HEK293 (cell line): ENCODE data around the gene ITSN1.

Source experiments
- CTCF ChIA-PET: fragments of 350-600 bp; formaldehyde crosslinking; extraction: SDS; loops from one replicate; lab custom pipeline; 2021; ENCODE audit warnings: antibody characterized with exemption; lab: Yijun Ruan, JAX
- POLR2A ChIA-PET: fragments of 300-600 bp; formaldehyde crosslinking; extraction: SDS; loops from one replicate; lab custom pipeline; 2020; ENCODE audit warnings: antibody characterized with exemption, inconsistent platforms; lab: Yijun Ruan, JAX
- H3K27ac ChIP-seq: fragments of 200-500 bp; sonication (Bioruptor generic); 2 replicates; pipeline ENCODE4 v1.5.1; 2014; ENCODE audit warnings: low read depth, low read length, control low read depth, inconsistent platforms; ENCODE audit errors: extremely low read depth
- H3K36me3 ChIP-seq, 2 experiments: fragments of 200-500 bp in 1 of 2; sonication (Bioruptor generic) in 1 of 2; 1 replicate in 1 of 2; 2 replicates in 1 of 2; pipeline ENCODE4 v1.5.1; 2014 to 2017; ENCODE audit warnings: inconsistent platforms in 2 of 2, low read length in 2 of 2; ENCODE audit not compliant: control insufficient read depth in 2 of 2, insufficient read depth in 1 of 2
- H3K4me1 ChIP-seq: fragments of 200-500 bp; sonication (Bioruptor generic); 2 replicates; pipeline ENCODE4 v1.5.1; 2014; ENCODE audit warnings: mild to moderate bottlenecking, low read length, inconsistent platforms; ENCODE audit not compliant: control insufficient read depth, insufficient read depth
- H3K4me3 ChIP-seq: 2 replicates; pipeline ENCODE4 v1.5.1; 2011; ENCODE audit warnings: low read depth, mild to moderate bottlenecking, control low read depth, low read length, moderate library complexity
- H3K9me3 ChIP-seq: fragments of 200-500 bp; sonication (Bioruptor generic); 2 replicates; pipeline ENCODE4 v1.5.1; 2014; ENCODE audit warnings: low read depth, low read length, inconsistent platforms; ENCODE audit not compliant: control insufficient read depth, insufficient read depth
- GLI2 ChIP-seq: fragments of 450-650 bp; formaldehyde crosslinking; IDR thresholded peaks from 2 replicates; pipeline ENCODE4; 2017; ENCODE audit warnings: missing biosample characterization, missing genetic modification characterization, low read depth, borderline replicate concordance
- IKZF3 ChIP-seq: fragments of 450-650 bp; IDR thresholded peaks from 2 replicates; pipeline ENCODE4 v1.5.0; 2018; ENCODE audit warnings: missing biosample characterization, mild to moderate bottlenecking, missing genetic modification characterization, moderate library complexity
- KLF10 ChIP-seq: fragments of 450-650 bp; IDR thresholded peaks from 2 replicates; pipeline ENCODE4 v1.5.1; 2018; ENCODE audit warnings: missing biosample characterization, mild to moderate bottlenecking, missing genetic modification characterization
- ZBTB8A ChIP-seq: fragments of 450-650 bp; formaldehyde crosslinking; IDR thresholded peaks from 2 replicates; pipeline ENCODE4 v1.5.1; 2016; ENCODE audit warnings: missing biosample characterization, missing genetic modification characterization
- ZNF112 ChIP-seq: fragments of 450-650 bp; formaldehyde crosslinking; IDR thresholded peaks from 2 replicates; pipeline ENCODE4 v1.5.0; 2017; ENCODE audit warnings: missing biosample characterization, missing genetic modification characterization
- ZNF157 ChIP-seq: fragments of 450-650 bp; formaldehyde crosslinking; IDR thresholded peaks from 2 replicates; pipeline ENCODE4 v1.5.1; 2016; ENCODE audit warnings: missing biosample characterization, missing genetic modification characterization
- ZNF184 ChIP-seq: fragments of 450-650 bp; IDR thresholded peaks from 2 replicates; pipeline ENCODE4 v1.5.1; 2018; ENCODE audit warnings: missing biosample characterization, mild to moderate bottlenecking, missing genetic modification characterization
- ZNF530 ChIP-seq: fragments of 450-650 bp; formaldehyde crosslinking; IDR thresholded peaks from 2 replicates; pipeline ENCODE4 v1.5.1; 2016; ENCODE audit warnings: low read depth, missing biosample characterization, missing genetic modification characterization
- ZNF623 ChIP-seq: fragments of 450-650 bp; formaldehyde crosslinking; IDR thresholded peaks from 2 replicates; pipeline ENCODE4 v1.5.1; 2016; ENCODE audit warnings: missing biosample characterization, missing genetic modification characterization
- ZNF707 ChIP-seq: fragments of 450-650 bp; formaldehyde crosslinking; IDR thresholded peaks from 2 replicates; pipeline ENCODE4 v1.5.1; 2016; ENCODE audit warnings: missing biosample characterization, missing genetic modification characterization
- ZNF747 ChIP-seq: fragments of 450-650 bp; formaldehyde crosslinking; IDR thresholded peaks from 2 replicates; pipeline ENCODE4 v1.5.1; 2016; ENCODE audit warnings: missing biosample characterization, missing genetic modification characterization
- TF ChIP-seq, protein P1 (sequence below): fragments of 450-650 bp; formaldehyde crosslinking; IDR thresholded peaks from 2 replicates; pipeline ENCODE4 v1.5.1; 2016; ENCODE audit warnings: missing biosample characterization, missing genetic modification characterization
- TF ChIP-seq, protein P2 (sequence below): fragments of 450-650 bp; formaldehyde crosslinking; IDR thresholded peaks from 2 replicates; pipeline ENCODE4 v1.5.1; 2016; ENCODE audit warnings: missing biosample characterization, missing genetic modification characterization, low read depth
- TF ChIP-seq, protein P3 (sequence below): fragments of 450-650 bp; formaldehyde crosslinking; IDR thresholded peaks from 2 replicates; pipeline ENCODE4 v1.5.0; 2017; ENCODE audit warnings: missing biosample characterization, missing genetic modification characterization, borderline replicate concordance
- TF ChIP-seq, protein P4 (sequence below): fragments of 450-650 bp; formaldehyde crosslinking; IDR thresholded peaks from 2 replicates; pipeline ENCODE4 v1.5.1; 2016; ENCODE audit warnings: missing biosample characterization, missing genetic modification characterization
- TF ChIP-seq, protein P5 (sequence below): fragments of 450-650 bp; formaldehyde crosslinking; IDR thresholded peaks from 2 replicates; pipeline ENCODE4 v1.5.1; 2016; ENCODE audit warnings: missing biosample characterization, missing genetic modification characterization
- TF ChIP-seq, protein P6 (sequence below): sonication (generic); formaldehyde crosslinking; IDR thresholded peaks from 2 replicates; pipeline ENCODE4 v1.8.1; 2022; ENCODE audit warnings: mild to moderate bottlenecking, moderate library complexity, missing genetic modification reagents
- TF ChIP-seq, protein P7 (sequence below): fragments of 450-650 bp; formaldehyde crosslinking; IDR thresholded peaks from 2 replicates; pipeline ENCODE4 v1.5.1; 2017; ENCODE audit warnings: missing biosample characterization, missing genetic modification characterization

The ITSN1 gene

DNA sequence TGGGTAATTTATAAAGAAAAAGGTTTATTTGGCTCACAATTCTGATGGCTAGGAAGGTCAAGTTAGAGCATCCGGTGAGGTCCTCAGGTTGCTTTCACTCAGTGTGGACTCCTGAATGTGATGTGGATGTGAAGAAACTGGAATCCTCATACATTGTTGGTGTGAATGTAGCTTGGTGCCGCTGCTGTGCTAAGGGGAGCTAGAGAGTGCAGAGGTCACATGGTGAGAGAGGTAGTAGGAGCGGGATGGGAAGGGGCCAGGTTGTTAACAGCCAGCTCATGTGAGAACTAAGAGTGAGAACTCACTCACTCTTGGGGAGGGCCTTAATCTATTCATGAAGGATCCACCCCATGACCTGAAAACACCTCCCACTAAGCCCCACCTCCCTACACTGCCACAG lies 21.8 kb downstream of the ITSN1 start:
- POLR2A ChIA-PET: no interaction called here
- H3K27ac ChIP-seq: no peak overlapping the region
- H3K9me3 ChIP-seq: no peaks in the 10 kb centered on the region
- no peak overlapping the region for H3K4me3 ChIP-seq
- H3K36me3 ChIP-seq: no peaks in the 10 kb centered on the region
- CTCF ChIA-PET: interaction anchor here (0.7 kb wide), 2 partner anchors 22 to 231 kb away, joined by 3 read pairs; no protein-coding TSS in a partner anchor
- no peak for TF ChIP-seq KLF10 (tag by site-specific recombination)
- TF ChIP-seq, protein P1, sequence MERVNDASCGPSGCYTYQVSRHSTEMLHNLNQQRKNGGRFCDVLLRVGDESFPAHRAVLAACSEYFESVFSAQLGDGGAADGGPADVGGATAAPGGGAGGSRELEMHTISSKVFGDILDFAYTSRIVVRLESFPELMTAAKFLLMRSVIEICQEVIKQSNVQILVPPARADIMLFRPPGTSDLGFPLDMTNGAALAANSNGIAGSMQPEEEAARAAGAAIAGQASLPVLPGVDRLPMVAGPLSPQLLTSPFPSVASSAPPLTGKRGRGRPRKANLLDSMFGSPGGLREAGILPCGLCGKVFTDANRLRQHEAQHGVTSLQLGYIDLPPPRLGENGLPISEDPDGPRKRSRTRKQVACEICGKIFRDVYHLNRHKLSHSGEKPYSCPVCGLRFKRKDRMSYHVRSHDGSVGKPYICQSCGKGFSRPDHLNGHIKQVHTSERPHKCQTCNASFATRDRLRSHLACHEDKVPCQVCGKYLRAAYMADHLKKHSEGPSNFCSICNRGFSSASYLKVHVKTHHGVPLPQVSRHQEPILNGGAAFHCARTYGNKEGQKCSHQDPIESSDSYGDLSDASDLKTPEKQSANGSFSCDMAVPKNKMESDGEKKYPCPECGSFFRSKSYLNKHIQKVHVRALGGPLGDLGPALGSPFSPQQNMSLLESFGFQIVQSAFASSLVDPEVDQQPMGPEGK: no peak
- no peak for TF ChIP-seq ZNF184 (tag by site-specific recombination)
- TF ChIP-seq GLI2: no peak
- no peak for TF ChIP-seq ZNF623
- no peak for TF ChIP-seq IKZF3 (tag by site-specific recombination)
- TF ChIP-seq, protein P2, sequence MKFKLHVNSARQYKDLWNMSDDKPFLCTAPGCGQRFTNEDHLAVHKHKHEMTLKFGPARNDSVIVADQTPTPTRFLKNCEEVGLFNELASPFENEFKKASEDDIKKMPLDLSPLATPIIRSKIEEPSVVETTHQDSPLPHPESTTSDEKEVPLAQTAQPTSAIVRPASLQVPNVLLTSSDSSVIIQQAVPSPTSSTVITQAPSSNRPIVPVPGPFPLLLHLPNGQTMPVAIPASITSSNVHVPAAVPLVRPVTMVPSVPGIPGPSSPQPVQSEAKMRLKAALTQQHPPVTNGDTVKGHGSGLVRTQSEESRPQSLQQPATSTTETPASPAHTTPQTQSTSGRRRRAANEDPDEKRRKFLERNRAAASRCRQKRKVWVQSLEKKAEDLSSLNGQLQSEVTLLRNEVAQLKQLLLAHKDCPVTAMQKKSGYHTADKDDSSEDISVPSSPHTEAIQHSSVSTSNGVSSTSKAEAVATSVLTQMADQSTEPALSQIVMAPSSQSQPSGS (tag by site-specific recombination): no peak
- no peak for TF ChIP-seq ZNF157 (tag by site-specific recombination)
- TF ChIP-seq ZNF747 (tag by site-specific recombination): no peak
- TF ChIP-seq, protein P3, sequence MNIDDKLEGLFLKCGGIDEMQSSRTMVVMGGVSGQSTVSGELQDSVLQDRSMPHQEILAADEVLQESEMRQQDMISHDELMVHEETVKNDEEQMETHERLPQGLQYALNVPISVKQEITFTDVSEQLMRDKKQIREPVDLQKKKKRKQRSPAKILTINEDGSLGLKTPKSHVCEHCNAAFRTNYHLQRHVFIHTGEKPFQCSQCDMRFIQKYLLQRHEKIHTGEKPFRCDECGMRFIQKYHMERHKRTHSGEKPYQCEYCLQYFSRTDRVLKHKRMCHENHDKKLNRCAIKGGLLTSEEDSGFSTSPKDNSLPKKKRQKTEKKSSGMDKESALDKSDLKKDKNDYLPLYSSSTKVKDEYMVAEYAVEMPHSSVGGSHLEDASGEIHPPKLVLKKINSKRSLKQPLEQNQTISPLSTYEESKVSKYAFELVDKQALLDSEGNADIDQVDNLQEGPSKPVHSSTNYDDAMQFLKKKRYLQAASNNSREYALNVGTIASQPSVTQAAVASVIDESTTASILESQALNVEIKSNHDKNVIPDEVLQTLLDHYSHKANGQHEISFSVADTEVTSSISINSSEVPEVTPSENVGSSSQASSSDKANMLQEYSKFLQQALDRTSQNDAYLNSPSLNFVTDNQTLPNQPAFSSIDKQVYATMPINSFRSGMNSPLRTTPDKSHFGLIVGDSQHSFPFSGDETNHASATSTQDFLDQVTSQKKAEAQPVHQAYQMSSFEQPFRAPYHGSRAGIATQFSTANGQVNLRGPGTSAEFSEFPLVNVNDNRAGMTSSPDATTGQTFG (tag by site-specific recombination): no peak
- no peak for TF ChIP-seq ZBTB8A (tag by site-specific recombination)
- TF ChIP-seq, protein P4, sequence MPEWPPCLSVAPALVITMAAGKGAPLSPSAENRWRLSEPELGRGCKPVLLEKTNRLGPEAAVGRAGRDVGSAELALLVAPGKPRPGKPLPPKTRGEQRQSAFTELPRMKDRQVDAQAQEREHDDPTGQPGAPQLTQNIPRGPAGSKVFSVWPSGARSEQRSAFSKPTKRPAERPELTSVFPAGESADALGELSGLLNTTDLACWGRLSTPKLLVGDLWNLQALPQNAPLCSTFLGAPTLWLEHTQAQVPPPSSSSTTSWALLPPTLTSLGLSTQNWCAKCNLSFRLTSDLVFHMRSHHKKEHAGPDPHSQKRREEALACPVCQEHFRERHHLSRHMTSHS (tag by site-specific recombination): no peak
- TF ChIP-seq ZNF707: no peak
- TF ChIP-seq, protein P5, sequence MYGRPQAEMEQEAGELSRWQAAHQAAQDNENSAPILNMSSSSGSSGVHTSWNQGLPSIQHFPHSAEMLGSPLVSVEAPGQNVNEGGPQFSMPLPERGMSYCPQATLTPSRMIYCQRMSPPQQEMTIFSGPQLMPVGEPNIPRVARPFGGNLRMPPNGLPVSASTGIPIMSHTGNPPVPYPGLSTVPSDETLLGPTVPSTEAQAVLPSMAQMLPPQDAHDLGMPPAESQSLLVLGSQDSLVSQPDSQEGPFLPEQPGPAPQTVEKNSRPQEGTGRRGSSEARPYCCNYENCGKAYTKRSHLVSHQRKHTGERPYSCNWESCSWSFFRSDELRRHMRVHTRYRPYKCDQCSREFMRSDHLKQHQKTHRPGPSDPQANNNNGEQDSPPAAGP (tag by site-specific recombination): no peak
- no peak for TF ChIP-seq ZNF530 (tag by site-specific recombination)
- TF ChIP-seq, protein P6, sequence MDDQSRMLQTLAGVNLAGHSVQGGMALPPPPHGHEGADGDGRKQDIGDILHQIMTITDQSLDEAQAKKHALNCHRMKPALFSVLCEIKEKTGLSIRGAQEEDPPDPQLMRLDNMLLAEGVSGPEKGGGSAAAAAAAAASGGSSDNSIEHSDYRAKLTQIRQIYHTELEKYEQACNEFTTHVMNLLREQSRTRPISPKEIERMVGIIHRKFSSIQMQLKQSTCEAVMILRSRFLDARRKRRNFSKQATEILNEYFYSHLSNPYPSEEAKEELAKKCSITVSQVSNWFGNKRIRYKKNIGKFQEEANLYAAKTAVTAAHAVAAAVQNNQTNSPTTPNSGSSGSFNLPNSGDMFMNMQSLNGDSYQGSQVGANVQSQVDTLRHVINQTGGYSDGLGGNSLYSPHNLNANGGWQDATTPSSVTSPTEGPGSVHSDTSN (CRISPR knock-in tag): no peak
- TF ChIP-seq, protein P7, sequence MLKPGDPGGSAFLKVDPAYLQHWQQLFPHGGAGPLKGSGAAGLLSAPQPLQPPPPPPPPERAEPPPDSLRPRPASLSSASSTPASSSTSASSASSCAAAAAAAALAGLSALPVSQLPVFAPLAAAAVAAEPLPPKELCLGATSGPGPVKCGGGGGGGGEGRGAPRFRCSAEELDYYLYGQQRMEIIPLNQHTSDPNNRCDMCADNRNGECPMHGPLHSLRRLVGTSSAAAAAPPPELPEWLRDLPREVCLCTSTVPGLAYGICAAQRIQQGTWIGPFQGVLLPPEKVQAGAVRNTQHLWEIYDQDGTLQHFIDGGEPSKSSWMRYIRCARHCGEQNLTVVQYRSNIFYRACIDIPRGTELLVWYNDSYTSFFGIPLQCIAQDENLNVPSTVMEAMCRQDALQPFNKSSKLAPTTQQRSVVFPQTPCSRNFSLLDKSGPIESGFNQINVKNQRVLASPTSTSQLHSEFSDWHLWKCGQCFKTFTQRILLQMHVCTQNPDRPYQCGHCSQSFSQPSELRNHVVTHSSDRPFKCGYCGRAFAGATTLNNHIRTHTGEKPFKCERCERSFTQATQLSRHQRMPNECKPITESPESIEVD (tag by site-specific recombination): no peak
- TF ChIP-seq ZNF112: no peak
- no peaks in the 10 kb centered on the region for H3K4me1 ChIP-seq
